ENCODE results near the gene KRTAP10-11. TPM values are rescaled to one million over a fixed set of nuclear protein-coding genes. Genes with fewer than 3 reads are reported as not detected.
"Not testable (repeated sequence)": the region's sequence is repeated elsewhere in the genome, so short reads cannot be mapped to it uniquely, and the experiment has no call there.

Gene KRTAP10-11
- total RNA-seq, 2 experiments from 2014 or later: not detected

- Mint-ChIP-seq H3K27me3 (no peaks in the 10 kb centered on the region), H3K27ac (peak overlapping the region; percentile 56), H3K4me3 (no peak overlapping the region), H3K9me3 (ENCODE audit: low read depth) (peaks cover 15% of the 10 kb centered on the region), H3K36me3 (peaks cover 37% of the 10 kb centered on the region), H3K4me1 (peaks cover 54% of the 10 kb centered on the region)
- CTCF ChIA-PET: no interaction called here
- ATAC-seq (no peak), DNase-seq (peak; percentile 53)
These were observed 7.7 kb downstream of the KRTAP10-11 start for GRCh38 chr21:44653656-44654575.

GRCh38 chr21:44654576-44655175, 8.5 kb downstream of the KRTAP10-11 start, which contains the start of gene KRTAP12-4:
Gene KRTAP12-4 (minus strand): TSS chr21:44654659. CDS start chr21:44654614, 45 bp downstream.
- ATAC-seq (no peak), DNase-seq (no peak)
- Mint-ChIP-seq H3K36me3 (peaks cover 40% of the 10 kb centered on the region), H3K27me3 (no peaks in the 10 kb centered on the region), H3K4me3 (no peak within 1 kb of the TSS), H3K4me1 (peaks cover 62% of the 10 kb centered on the region), H3K9me3 (ENCODE audit: low read depth) (peaks cover 15% of the 10 kb centered on the region), H3K27ac (peak within 1 kb of the TSS; percentile 70)
- CTCF ChIA-PET: interaction anchor here (1.3 kb wide), 1 partner anchor 144 kb away, joined by 4 read pairs; no protein-coding TSS in a partner anchor

GRCh38 chr21:44656868-44657267, 10.7 kb downstream of the KRTAP10-11 start:
- Mint-ChIP-seq H3K36me3 (peaks cover 50% of the 10 kb centered on the region), H3K9me3 (ENCODE audit: low read depth) (peaks cover 16% of the 10 kb centered on the region), H3K27me3 (no peaks in the 10 kb centered on the region), H3K4me1 (peaks cover 64% of the 10 kb centered on the region), H3K27ac (peak overlapping the region; percentile 96), H3K4me3 (peak overlapping the region; percentile 61)
- CTCF ChIA-PET: interaction anchor here (1.2 kb wide), 1 partner anchor 137 kb away, joined by 4 read pairs; no protein-coding TSS in a partner anchor
- DNase-seq (no peak), ATAC-seq (no peak)

- ATAC-seq (peak; percentile 84), DNase-seq (peak; percentile 70)
- Mint-ChIP-seq H3K36me3 (peaks cover 54% of the 10 kb centered on the region), H3K4me1 (peaks cover 64% of the 10 kb centered on the region), H3K9me3 (ENCODE audit: low read depth) (peaks cover 19% of the 10 kb centered on the region), H3K27me3 (peaks cover 4% of the 10 kb centered on the region), H3K27ac (peak within 1 kb of the TSS; percentile 96), H3K4me3 (peak within 1 kb of the TSS; percentile 61)
- CTCF ChIA-PET: interaction anchor here (1.0 to 1.6 kb wide), 4 partner anchors 8 to 144 kb away, joined by 3 to 4 read pairs (median 4); partner anchors contain the start of gene UBE2G2
These were observed 11.7 kb downstream of the KRTAP10-11 start, which contains the start of gene KRTAP12-3 for GRCh38 chr21:44657635-44658540. Gene KRTAP12-3 (plus strand): TSS chr21:44657932. CDS start chr21:44657980, 48 bp downstream.

- Mint-ChIP-seq H3K4me1 (peaks cover 63% of the 10 kb centered on the region), H3K9me3 (ENCODE audit: low read depth) (peaks cover 21% of the 10 kb centered on the region), H3K27me3 (peaks cover 4% of the 10 kb centered on the region), H3K4me3 (peak overlapping the region; percentile 23), H3K36me3 (peaks cover 53% of the 10 kb centered on the region), H3K27ac (peak overlapping the region; percentile 96)
- ATAC-seq (no peak), DNase-seq (no peak)
- CTCF ChIA-PET: interaction anchor here (1.0 to 1.6 kb wide), 3 partner anchors 9 to 143 kb away, joined by 3 to 4 read pairs (median 3); partner anchors contain the start of gene UBE2G2
These were observed 12.3 kb downstream of the KRTAP10-11 start for GRCh38 chr21:44658541-44658910.

GRCh38 chr21:44658913-44659595, 12.8 kb downstream of the KRTAP10-11 start:
- H3K9me3 Mint-ChIP-seq (ENCODE audit: low read depth): peaks cover 21% of the 10 kb centered on the region
- CTCF ChIA-PET: interaction anchor here (1.0 to 1.5 kb wide), 2 partner anchors 9 to 27 kb away, joined by 3 to 4 read pairs; no protein-coding TSS in a partner anchor
- peaks cover 48% of the 10 kb centered on the region for H3K36me3 Mint-ChIP-seq
- peak overlapping the region; percentile 23 for H3K4me3 Mint-ChIP-seq
- DNase-seq (peak; percentile 67), ATAC-seq (peak; percentile 59)
- peak overlapping the region; percentile 96 for H3K27ac Mint-ChIP-seq
- peaks cover 58% of the 10 kb centered on the region for H3K4me1 Mint-ChIP-seq
- peaks cover 4% of the 10 kb centered on the region for H3K27me3 Mint-ChIP-seq

- Mint-ChIP-seq H3K4me1 (peaks cover 37% of the 10 kb centered on the region), H3K9me3 (ENCODE audit: low read depth) (peaks cover 14% of the 10 kb centered on the region), H3K36me3 (peaks cover 35% of the 10 kb centered on the region)
- DNase-seq, ATAC-seq, H3K27me3 Mint-ChIP-seq, CTCF ChIA-PET, H3K4me3 Mint-ChIP-seq, H3K27ac Mint-ChIP-seq: not testable (repeated sequence)
These were observed 15.4 kb downstream of the KRTAP10-11 start for GRCh38 chr21:44661567-44661966.

- CTCF ChIA-PET: no interaction called here
- ATAC-seq: no peak
- Mint-ChIP-seq H3K4me1 (peaks cover 5% of the 10 kb centered on the region), H3K27me3 (peaks cover 20% of the 10 kb centered on the region), H3K4me3 (no peak overlapping the region), H3K9me3 (ENCODE audit: low read depth) (peaks cover 10% of the 10 kb centered on the region), H3K27ac (no peak overlapping the region), H3K36me3 (peaks cover 16% of the 10 kb centered on the region)
- no peak for DNase-seq
These were observed 18.5 kb downstream of the KRTAP10-11 start for GRCh38 chr21:44664691-44665090.

GRCh38 chr21:44666401-44667320, 20.4 kb downstream of the KRTAP10-11 start, which contains the start of gene KRTAP12-2:
Gene KRTAP12-2 (minus strand): TSS chr21:44666927. CDS start chr21:44666886, 41 bp downstream.
- Mint-ChIP-seq H3K4me1 (no peaks in the 10 kb centered on the region), H3K27me3 (peaks cover 20% of the 10 kb centered on the region), H3K4me3 (no peak within 1 kb of the TSS), H3K9me3 (ENCODE audit: low read depth) (peaks cover 9% of the 10 kb centered on the region), H3K27ac (no peak within 1 kb of the TSS), H3K36me3 (peaks cover 11% of the 10 kb centered on the region)
- ATAC-seq (no peak), DNase-seq (no peak)
- CTCF ChIA-PET: no interaction called here

GRCh38 chr21:44667612-44668011, 21.4 kb downstream of the KRTAP10-11 start:
- no peaks in the 10 kb centered on the region for H3K4me1 Mint-ChIP-seq
- peaks cover 8% of the 10 kb centered on the region for H3K9me3 Mint-ChIP-seq (ENCODE audit: low read depth)
- CTCF ChIA-PET: no interaction called here
- ATAC-seq: no peak
- peaks cover 16% of the 10 kb centered on the region for H3K27me3 Mint-ChIP-seq
- H3K4me3 Mint-ChIP-seq: no peak overlapping the region
- no peak overlapping the region for H3K27ac Mint-ChIP-seq
- DNase-seq: no peak
- H3K36me3 Mint-ChIP-seq: peaks cover 5% of the 10 kb centered on the region

- no peak overlapping the region for H3K27ac Mint-ChIP-seq
- DNase-seq (no peak), ATAC-seq (no peak)
- peaks cover 7% of the 10 kb centered on the region for H3K36me3 Mint-ChIP-seq
- peaks cover 14% of the 10 kb centered on the region for H3K9me3 Mint-ChIP-seq (ENCODE audit: low read depth)
- no peak overlapping the region for H3K4me3 Mint-ChIP-seq
- no peaks in the 10 kb centered on the region for H3K4me1 Mint-ChIP-seq
- CTCF ChIA-PET: no interaction called here
- peaks cover 13% of the 10 kb centered on the region for H3K27me3 Mint-ChIP-seq
These were observed 24.6 kb downstream of the KRTAP10-11 start for GRCh38 chr21:44670642-44671432.

All from activated CD8-positive, alpha-beta memory T cell treated with anti-CD3 and anti-CD28 coated beads, Interleukin-2, amount 10 ng/mL, durations not matched to agents 7 days and 5 days (primary cell).